ENCODE measurements around the gene ZNF346. TPM values are rescaled to one million over a fixed set of nuclear protein-coding genes. Genes with fewer than 3 reads are reported as not detected.

ZNF346 gene
- total and polyA plus RNA-seq, 2 of the 13 experiments (the other 11 are each of a cell fraction or from before 2014, with no cell fraction given), result 8.6 to 19.4 TPM

GRCh38 chr5:177100714-177101121 lies 78.2 kb downstream of the ZNF346 start (continued):
- TF ChIP-seq, protein P1, sequence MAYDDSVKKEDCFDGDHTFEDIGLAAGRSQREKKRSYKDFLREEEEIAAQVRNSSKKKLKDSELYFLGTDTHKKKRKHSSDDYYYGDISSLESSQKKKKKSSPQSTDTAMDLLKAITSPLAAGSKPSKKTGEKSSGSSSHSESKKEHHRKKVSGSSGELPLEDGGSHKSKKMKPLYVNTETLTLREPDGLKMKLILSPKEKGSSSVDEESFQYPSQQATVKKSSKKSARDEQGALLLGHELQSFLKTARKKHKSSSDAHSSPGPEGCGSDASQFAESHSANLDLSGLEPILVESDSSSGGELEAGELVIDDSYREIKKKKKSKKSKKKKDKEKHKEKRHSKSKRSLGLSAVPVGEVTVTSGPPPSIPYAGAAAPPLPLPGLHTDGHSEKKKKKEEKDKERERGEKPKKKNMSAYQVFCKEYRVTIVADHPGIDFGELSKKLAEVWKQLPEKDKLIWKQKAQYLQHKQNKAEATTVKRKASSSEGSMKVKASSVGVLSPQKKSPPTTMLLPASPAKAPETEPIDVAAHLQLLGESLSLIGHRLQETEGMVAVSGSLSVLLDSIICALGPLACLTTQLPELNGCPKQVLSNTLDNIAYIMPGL (CRISPR knock-in tag; IDR thresholded peaks at IDR 0.05; ENCODE audit: borderline replicate concordance in 1 of 2, low read depth in 1 of 2), result no peak
- no peak for TF ChIP-seq ZBTB44 (CRISPR knock-in tag; IDR thresholded peaks at IDR 0.05)
- no peak for TF ChIP-seq NR3C1 (CRISPR knock-in tag; IDR thresholded peaks at IDR 0.05)
- no peak; the same call in 1 of the 2 replicates for TF ChIP-seq ZGPAT (CRISPR knock-in tag; IDR thresholded peaks at IDR 0.05)
- peak; percentile 60; the same call in 1 of the 2 replicates for TF ChIP-seq POLR2AphosphoS5 (IDR thresholded peaks at IDR 0.05; ENCODE audit: low read depth, low read length)
- TF ChIP-seq XBP1 (CRISPR knock-in tag; IDR thresholded peaks at IDR 0.05), result no peak
- TF ChIP-seq RAD51 (IDR thresholded peaks at IDR 0.05; ENCODE audit: borderline replicate concordance), result no peak
- TF ChIP-seq ZNF234 (CRISPR knock-in tag; conservative IDR thresholded peaks at IDR 0.05), result no peak
- TF ChIP-seq RBAK (CRISPR knock-in tag; IDR thresholded peaks at IDR 0.05), result no peak
- TF ChIP-seq, protein P2, sequence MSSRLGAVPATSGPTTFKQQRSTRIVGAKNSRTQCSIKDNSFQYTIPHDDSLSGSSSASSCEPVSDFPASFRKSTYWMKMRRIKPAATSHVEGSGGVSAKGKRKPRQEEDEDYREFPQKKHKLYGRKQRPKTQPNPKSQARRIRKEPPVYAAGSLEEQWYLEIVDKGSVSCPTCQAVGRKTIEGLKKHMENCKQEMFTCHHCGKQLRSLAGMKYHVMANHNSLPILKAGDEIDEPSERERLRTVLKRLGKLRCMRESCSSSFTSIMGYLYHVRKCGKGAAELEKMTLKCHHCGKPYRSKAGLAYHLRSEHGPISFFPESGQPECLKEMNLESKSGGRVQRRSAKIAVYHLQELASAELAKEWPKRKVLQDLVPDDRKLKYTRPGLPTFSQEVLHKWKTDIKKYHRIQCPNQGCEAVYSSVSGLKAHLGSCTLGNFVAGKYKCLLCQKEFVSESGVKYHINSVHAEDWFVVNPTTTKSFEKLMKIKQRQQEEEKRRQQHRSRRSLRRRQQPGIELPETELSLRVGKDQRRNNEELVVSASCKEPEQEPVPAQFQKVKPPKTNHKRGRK (CRISPR knock-in tag; IDR thresholded peaks at IDR 0.05), result no peak
- TF ChIP-seq SCMH1 (CRISPR knock-in tag; IDR thresholded peaks at IDR 0.05; ENCODE audit: borderline replicate concordance), result no peak
- TF ChIP-seq ZFP37 (CRISPR knock-in tag; IDR thresholded peaks at IDR 0.05; ENCODE audit: borderline replicate concordance), result no peak
- TF ChIP-seq RBM22 (optimal IDR thresholded peaks at IDR 0.05; ENCODE audit: low read length), result peak; percentile 94
- TF ChIP-seq E2F5 (CRISPR knock-in tag; conservative IDR thresholded peaks at IDR 0.05), result no peak
- no peak for TF ChIP-seq ZNF546 (CRISPR knock-in tag; conservative IDR thresholded peaks at IDR 0.05)
- no peak for TF ChIP-seq GZF1 (CRISPR knock-in tag; IDR thresholded peaks at IDR 0.05)
- TF ChIP-seq, protein P3, sequence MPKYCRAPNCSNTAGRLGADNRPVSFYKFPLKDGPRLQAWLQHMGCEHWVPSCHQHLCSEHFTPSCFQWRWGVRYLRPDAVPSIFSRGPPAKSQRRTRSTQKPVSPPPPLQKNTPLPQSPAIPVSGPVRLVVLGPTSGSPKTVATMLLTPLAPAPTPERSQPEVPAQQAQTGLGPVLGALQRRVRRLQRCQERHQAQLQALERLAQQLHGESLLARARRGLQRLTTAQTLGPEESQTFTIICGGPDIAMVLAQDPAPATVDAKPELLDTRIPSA (CRISPR knock-in tag; IDR thresholded peaks at IDR 0.05; ENCODE audit: borderline replicate concordance), result no peak
- TF ChIP-seq ZC3H13 (CRISPR knock-in tag; IDR thresholded peaks at IDR 0.05), result peak; percentile 58; the same call in 1 of the 2 replicates
